Common myeloid progenitor, CD34-positive (primary cell): ENCODE measurements around the gene KCNB1.

ENCODE experiments used
- CTCF ChIA-PET: fragments of 350-600 bp; sonication (Branson Sonifier 250); formaldehyde crosslinking; loops from one replicate; lab custom pipeline; 2021; ENCODE audit warnings: antibody characterized with exemption; lab: Charles Lee
- POLR2A ChIA-PET: fragments of 350-600 bp; sonication (Branson Sonifier 250); formaldehyde crosslinking; loops from one replicate; lab custom pipeline; 2021; ENCODE audit warnings: antibody characterized with exemption; lab: Charles Lee
- DNase-seq, 3 donors: peaks; one replicate each; pipeline versions ENCODE4 v3.0.0 to v3.0.0-alpha.2; 2013
- H3K27ac ChIP-seq, 2 experiments: 1 replicate in 1 of 2; 2 replicates in 1 of 2; pipeline ENCODE4 v1.7.0; 2013; ENCODE audit warnings: inconsistent platforms in 2 of 2, low read length in 2 of 2, mild to moderate bottlenecking in 2 of 2, low read depth in 1 of 2, moderate library complexity in 1 of 2; ENCODE audit not compliant: severe bottlenecking in 2 of 2, insufficient read depth in 1 of 2, poor library complexity in 1 of 2
- H3K27me3 ChIP-seq, 5 experiments: replicated peaks in 2 of 5; 1 replicate in 3 of 5; 2 replicates in 2 of 5; pipeline versions ENCODE4 v1.6.1 to v1.7.0; 2013; ENCODE audit warnings: low read length in 4 of 5, mild to moderate bottlenecking in 2 of 5, moderate library complexity in 2 of 5, inconsistent platforms in 1 of 5; ENCODE audit not compliant: insufficient read depth in 5 of 5, control insufficient read depth in 4 of 5
- H3K36me3 ChIP-seq, 4 experiments: 1 replicate in 2 of 4; 2 replicates in 2 of 4; pipeline versions ENCODE4 v1.6.1 to v1.7.0; 2013; ENCODE audit warnings: low read length in 3 of 4, control low read depth in 1 of 4, mild to moderate bottlenecking in 1 of 4; ENCODE audit not compliant: control insufficient read depth in 4 of 4, insufficient read depth in 4 of 4
- H3K4me1 ChIP-seq, 4 experiments: 1 replicate in 3 of 4; 2 replicates in 1 of 4; pipeline versions ENCODE4 v1.6.1 to v1.7.1; 2013; ENCODE audit warnings: low read length in 3 of 4, mild to moderate bottlenecking in 3 of 4, control low read depth in 1 of 4, inconsistent platforms in 1 of 4, moderate library complexity in 1 of 4; ENCODE audit not compliant: control insufficient read depth in 4 of 4, insufficient read depth in 4 of 4; ENCODE audit errors: control extremely low read depth in 1 of 4
- H3K4me3 ChIP-seq, 7 experiments: 1 replicate in 4 of 7; 2 replicates in 3 of 7; pipeline versions ENCODE4 v1.5.1 to v1.7.0; 2013; ENCODE audit warnings: mild to moderate bottlenecking in 7 of 7, low read length in 6 of 7, moderate library complexity in 6 of 7, inconsistent platforms in 2 of 7, low read depth in 2 of 7, control low read depth in 1 of 7; ENCODE audit not compliant: insufficient read depth in 4 of 7, control insufficient read depth in 1 of 7; ENCODE audit errors: extremely low read depth in 1 of 7
- H3K9me3 ChIP-seq, 5 experiments: 1 replicate in 4 of 5; 2 replicates in 1 of 5; pipeline versions ENCODE4 v1.6.1 to v1.7.1; 2013; ENCODE audit warnings: low read length in 4 of 5, mild to moderate bottlenecking in 2 of 5, inconsistent platforms in 1 of 5, low read depth in 1 of 5, moderate library complexity in 1 of 5; ENCODE audit not compliant: control insufficient read depth in 4 of 5, insufficient read depth in 2 of 5; ENCODE audit errors: control extremely low read depth in 1 of 5
- WGBS: methylation state at CpG from one replicate; pipeline ENCODE4 v1.1.5; 2013; ENCODE audit not compliant: insufficient coverage; 5-methylcytosine and 5-hydroxymethylcytosine counted together

KCNB1 gene

GRCh38 chr20:49511788-49512525 is 29.5 kb upstream of the KCNB1 start:
- no peak for DNase-seq
- H3K4me3 ChIP-seq, result no peak overlapping the region
- WGBS, result 100% methylated on average over 2 of the region's 2 CpGs
- H3K27ac ChIP-seq, result no peak overlapping the region
- H3K27me3 ChIP-seq, result peaks cover 0 to 47% (median 7%) of the 10 kb centered on the region in 5 experiments
- H3K9me3 ChIP-seq, result no peaks in the 10 kb centered on the region
- POLR2A ChIA-PET, result no interaction called here
- no peaks in the 10 kb centered on the region for H3K4me1 ChIP-seq
- CTCF ChIA-PET, result interaction anchor here (1.5 to 1.9 kb wide), 3 partner anchors 16 to 127 kb away, joined by 3 to 6 read pairs (median 4); no protein-coding TSS in a partner anchor
- H3K36me3 ChIP-seq, result no peaks in the 10 kb centered on the region

GRCh38 chr20:49510562-49511122 is 28.2 kb upstream of the KCNB1 start:
- H3K4me3 ChIP-seq, result no peak overlapping the region
- ChIA-PET POLR2A (no interaction called here), CTCF (interaction anchor here (1.0 to 1.7 kb wide), 4 partner anchors 17 to 182 kb away, joined by 3 to 4 read pairs (median 3); no protein-coding TSS in a partner anchor)
- H3K27ac ChIP-seq, result no peak overlapping the region
- no peaks in the 10 kb centered on the region for H3K36me3 ChIP-seq
- WGBS, result 86% methylated on average over 11 of the region's 12 CpGs
- peaks cover 0 to 52% (median 10%) of the 10 kb centered on the region in 5 experiments for H3K27me3 ChIP-seq
- H3K4me1 ChIP-seq, result peaks cover 0 to under 1% (median under 1%) of the 10 kb centered on the region in 4 experiments
- no peaks in the 10 kb centered on the region for H3K9me3 ChIP-seq
- no peak for DNase-seq

GRCh38 chr20:49508435-49509199 is 26.1 kb upstream of the KCNB1 start:
- ChIA-PET POLR2A (no interaction called here), CTCF (interaction anchor here (0.8 to 3.8 kb wide), 12 partner anchors 10 to 179 kb away, joined by 3 to 36 read pairs (median 4); no protein-coding TSS in a partner anchor)
- peak; percentile 57 to 79 (median 69) for DNase-seq
- no peak overlapping the region for H3K27ac ChIP-seq
- no peaks in the 10 kb centered on the region for H3K36me3 ChIP-seq
- H3K9me3 ChIP-seq, result no peaks in the 10 kb centered on the region
- WGBS, result 68% methylated on average over 8 of the region's 14 CpGs
- H3K4me3 ChIP-seq, result no peak overlapping the region
- H3K4me1 ChIP-seq, result peaks cover 0 to 6% (median 4%) of the 10 kb centered on the region in 4 experiments
- peaks cover 0 to 45% (median 14%) of the 10 kb centered on the region in 5 experiments for H3K27me3 ChIP-seq

- Histone ChIP-seq H3K4me1 (peaks cover 0 to 6% (median 4%) of the 10 kb centered on the region in 4 experiments), H3K27ac (no peak overlapping the region), H3K4me3 (no peak overlapping the region), H3K27me3 (peaks cover 0 to 40% (median 12%) of the 10 kb centered on the region in 5 experiments), H3K36me3 (no peaks in the 10 kb centered on the region), H3K9me3 (no peaks in the 10 kb centered on the region)
- 93% methylated on average over 17 of the region's 21 CpGs for WGBS
- ChIA-PET POLR2A (no interaction called here), CTCF (interaction anchor here (0.8 to 3.8 kb wide), 16 partner anchors 10 to 178 kb away, joined by 3 to 36 read pairs (median 4); no protein-coding TSS in a partner anchor)
- DNase-seq, result no peak
These were observed 25.4 kb upstream of the KCNB1 start for GRCh38 chr20:49507741-49508434.

GRCh38 chr20:49505518-49505917 is 23.1 kb upstream of the KCNB1 start:
- CTCF ChIA-PET, result interaction anchor here (0.8 to 3.8 kb wide), 10 partner anchors 11 to 174 kb away, joined by 3 to 36 read pairs (median 6); no protein-coding TSS in a partner anchor
- POLR2A ChIA-PET, result no interaction called here
- no peak overlapping the region for H3K27ac ChIP-seq
- H3K9me3 ChIP-seq, result no peaks in the 10 kb centered on the region
- H3K36me3 ChIP-seq, result no peaks in the 10 kb centered on the region
- 0% methylated on average over 7 of the region's 9 CpGs for WGBS
- no peak overlapping the region for H3K4me3 ChIP-seq
- peaks cover 0 to 6% (median 4%) of the 10 kb centered on the region in 4 experiments for H3K4me1 ChIP-seq
- peak; percentile 8 to 46 (median 44) for DNase-seq
- peaks cover 0 to 32% (median 14%) of the 10 kb centered on the region in 5 experiments for H3K27me3 ChIP-seq

GRCh38 chr20:49503176-49503575 is 20.7 kb upstream of the KCNB1 start:
- Histone ChIP-seq H3K4me1 (peaks cover 0 to 6% (median 4%) of the 10 kb centered on the region in 4 experiments), H3K9me3 (no peaks in the 10 kb centered on the region), H3K36me3 (no peaks in the 10 kb centered on the region), H3K4me3 (no peak overlapping the region), H3K27me3 (peaks cover 0 to 36% (median 17%) of the 10 kb centered on the region in 5 experiments), H3K27ac (no peak overlapping the region)
- ChIA-PET CTCF (interaction anchor here (1.3 kb wide), 1 partner anchor 106 kb away, joined by 3 read pairs; no protein-coding TSS in a partner anchor), POLR2A (no interaction called here)
- WGBS, result 92% methylated on average over 4 of the region's 6 CpGs
- DNase-seq, result no peak
